ENCODE data around the gene HSPA4.

HSPA4 gene

GRCh38 chr5:133053448-133053847, 1.6 kb downstream of the HSPA4 start:
- Mint-ChIP-seq H3K4me1 (peaks cover 49% of the 10 kb centered on the region), H3K4me3 (peak overlapping the region; percentile 95 to 98 (median 96))
- no peak for TF ChIP-seq CTCF (IDR thresholded peaks at IDR 0.05; ENCODE audit: unreplicated experiment in 3 of 3)

GRCh38 chr5:133054697-133055471, 3.1 kb downstream of the HSPA4 start:
- Mint-ChIP-seq H3K27me3 (ENCODE audit: low read depth) (no peaks in the 10 kb centered on the region), H3K9me3 (no peaks in the 10 kb centered on the region), H3K4me1 (peaks cover 34% of the 10 kb centered on the region), H3K27ac (peak overlapping the region in 2 of 3 experiments; percentile 50 to 89), H3K36me3 (ENCODE audit: low read depth) (peaks cover 9% of the 10 kb centered on the region), H3K4me3 (peak overlapping the region; percentile 80 to 95 (median 81))
- TF ChIP-seq CTCF (IDR thresholded peaks at IDR 0.05; ENCODE audit: unreplicated experiment in 3 of 3): no peak

More at GRCh38 chr5:133053448-133053847, 1.6 kb downstream of the HSPA4 start:
- H3K9me3 Mint-ChIP-seq: no peaks in the 10 kb centered on the region
- peaks cover 9% of the 10 kb centered on the region for H3K36me3 Mint-ChIP-seq (ENCODE audit: low read depth)
- H3K27me3 Mint-ChIP-seq (ENCODE audit: low read depth): no peaks in the 10 kb centered on the region
- H3K27ac Mint-ChIP-seq: peak overlapping the region in 1 of 3 experiments; percentile 100

- H3K4me3 Mint-ChIP-seq: no peak overlapping the region
- H3K27me3 Mint-ChIP-seq (ENCODE audit: low read depth): no peaks in the 10 kb centered on the region
- no peaks in the 10 kb centered on the region for H3K9me3 Mint-ChIP-seq
- H3K4me1 Mint-ChIP-seq: peaks cover 18% of the 10 kb centered on the region
- TF ChIP-seq CTCF (IDR thresholded peaks at IDR 0.05; ENCODE audit: unreplicated experiment in 3 of 3): no peak
- no peak overlapping the region for H3K27ac Mint-ChIP-seq
- H3K36me3 Mint-ChIP-seq (ENCODE audit: low read depth): peaks cover 9% of the 10 kb centered on the region
Measured at GRCh38 chr5:133056891-133057290, 5.1 kb downstream of the HSPA4 start.

- H3K27ac Mint-ChIP-seq: peak overlapping the region in 1 of 3 experiments; percentile 18
- no peaks in the 10 kb centered on the region for H3K9me3 Mint-ChIP-seq
- peaks cover 13% of the 10 kb centered on the region for H3K4me1 Mint-ChIP-seq
- no peak for TF ChIP-seq CTCF (IDR thresholded peaks at IDR 0.05; ENCODE audit: unreplicated experiment in 3 of 3)
- no peak overlapping the region for H3K4me3 Mint-ChIP-seq
- H3K36me3 Mint-ChIP-seq (ENCODE audit: low read depth): peaks cover 9% of the 10 kb centered on the region
- no peaks in the 10 kb centered on the region for H3K27me3 Mint-ChIP-seq (ENCODE audit: low read depth)
Measured at GRCh38 chr5:133059621-133060020, 7.8 kb downstream of the HSPA4 start.

- no peak for TF ChIP-seq CTCF (IDR thresholded peaks at IDR 0.05; ENCODE audit: unreplicated experiment in 3 of 3)
- Mint-ChIP-seq H3K27me3 (ENCODE audit: low read depth) (no peaks in the 10 kb centered on the region), H3K27ac (no peak overlapping the region), H3K4me3 (no peak overlapping the region), H3K36me3 (ENCODE audit: low read depth) (peaks cover 23% of the 10 kb centered on the region), H3K4me1 (peaks cover 4% of the 10 kb centered on the region), H3K9me3 (no peaks in the 10 kb centered on the region)
Measured at GRCh38 chr5:133062276-133062675, 10.5 kb downstream of the HSPA4 start.

- Mint-ChIP-seq H3K4me1 (peaks cover 4% of the 10 kb centered on the region), H3K27ac (no peak overlapping the region), H3K36me3 (ENCODE audit: low read depth) (peaks cover 35% of the 10 kb centered on the region), H3K27me3 (ENCODE audit: low read depth) (no peaks in the 10 kb centered on the region), H3K4me3 (no peak overlapping the region), H3K9me3 (no peaks in the 10 kb centered on the region)
- no peak for TF ChIP-seq CTCF (IDR thresholded peaks at IDR 0.05; ENCODE audit: unreplicated experiment in 3 of 3)
Measured at GRCh38 chr5:133063965-133064364, 12.2 kb downstream of the HSPA4 start.

Data from nephron (organoid).